MM.1S (cell line): ENCODE measurements around the gene HELZ.
"Not testable (repeated sequence)": the region's sequence is repeated elsewhere in the genome, so short reads cannot be mapped to it uniquely, and the experiment has no call there.

Experiments used
- DNase-seq: peaks from one replicate; pipeline ENCODE4 v3.0.0-alpha.2; 2015
- H2AFZ ChIP-seq: fragments of 300-600 bp; sonication (generic); 2 replicates; pipeline ENCODE4 v1.6.0; 2016; ENCODE audit warnings: antibody characterized with exemption, low read length
- H3F3A ChIP-seq: fragments of 300-600 bp; sonication (generic); 2 replicates; pipeline ENCODE4 v1.6.1; 2016; ENCODE audit warnings: mild to moderate bottlenecking, antibody characterized with exemption, low read length, moderate library complexity, mixed read lengths; ENCODE audit not compliant: insufficient read depth
- H3K27ac ChIP-seq: fragments of 300-600 bp; sonication (generic); 2 replicates; pipeline ENCODE4 v1.5.1; 2016; ENCODE audit warnings: mild to moderate bottlenecking, low read length
- H3K27me3 ChIP-seq: fragments of 300-600 bp; sonication (generic); replicated peaks from 2 replicates; pipeline ENCODE4 v1.6.0; 2016; ENCODE audit warnings: low read length; ENCODE audit not compliant: insufficient read depth
- H3K36me3 ChIP-seq: fragments of 300-600 bp; sonication (generic); replicated peaks from 2 replicates; pipeline ENCODE4 v1.6.1; 2016; ENCODE audit warnings: mild to moderate bottlenecking, low read length, mixed read lengths; ENCODE audit not compliant: insufficient read depth
- H3K4me1 ChIP-seq: fragments of 300-600 bp; sonication (generic); 2 replicates; pipeline ENCODE4 v1.6.1; 2016; ENCODE audit warnings: low read length, mixed read lengths
- H3K4me2 ChIP-seq: fragments of 300-600 bp; sonication (generic); 2 replicates; pipeline ENCODE4 v1.6.0; 2016; ENCODE audit warnings: low read depth, low read length
- H3K4me3 ChIP-seq: fragments of 300-600 bp; sonication (generic); 2 replicates; pipeline ENCODE4 v1.5.1; 2016; ENCODE audit warnings: low read length, mixed read lengths
- H3K79me2 ChIP-seq: fragments of 300-600 bp; sonication (generic); 2 replicates; pipeline ENCODE4 v1.6.1; 2016; ENCODE audit warnings: mixed run types, low read length, mixed read lengths
- H3K9ac ChIP-seq: fragments of 300-600 bp; sonication (generic); 2 replicates; pipeline ENCODE4 v1.6.1; 2016; ENCODE audit warnings: low read length, mixed read lengths
- H3K9me2 ChIP-seq: fragments of 300-600 bp; sonication (generic); replicated peaks from 2 replicates; pipeline ENCODE4 v1.6.1; 2016; ENCODE audit warnings: mild to moderate bottlenecking, low read length, mixed read lengths; ENCODE audit not compliant: insufficient read depth
- H3K9me3 ChIP-seq: fragments of 300-600 bp; sonication (generic); replicated peaks from 2 replicates; pipeline ENCODE4 v1.6.1; 2016; ENCODE audit warnings: mild to moderate bottlenecking, low read length, mixed read lengths; ENCODE audit not compliant: insufficient read depth
- H4K20me1 ChIP-seq: fragments of 300-600 bp; sonication (generic); 2 replicates; pipeline ENCODE4 v1.6.1; 2016; ENCODE audit warnings: mild to moderate bottlenecking, low read length, moderate library complexity, mixed read lengths; ENCODE audit not compliant: insufficient read depth
- CTCF ChIP-seq: fragments of 300-600 bp; sonication (generic); IDR thresholded peaks from 2 replicates; pipeline ENCODE4 v1.5.1; 2016; ENCODE audit warnings: antibody characterized with exemption, low read length, mixed read lengths
- EZH2 ChIP-seq: fragments of 300-600 bp; sonication (generic); optimal IDR thresholded peaks from 2 replicates; pipeline ENCODE3; 2017; ENCODE audit warnings: low read depth, mild to moderate bottlenecking, antibody characterized with exemption, low read length, mixed read lengths
- EZH2phosphoT487 ChIP-seq: fragments of 300-600 bp; sonication (generic); IDR thresholded peaks from 2 replicates; pipeline ENCODE4 v1.6.1; 2018; ENCODE audit warnings: antibody characterized with exemption, low read length

HELZ gene

GRCh38 chr17:67041941-67042899, 202.8 kb downstream of the HELZ start:
- H3K9me3 ChIP-seq = no peaks in the 10 kb centered on the region
- no peak for DNase-seq
- H3K4me3 ChIP-seq = no peak overlapping the region
- TF ChIP-seq EZH2 = no peak
- TF ChIP-seq EZH2phosphoT487 = no peak
- TF ChIP-seq CTCF = no peak
- H4K20me1 ChIP-seq = no peaks in the 10 kb centered on the region
- no peak overlapping the region for H3K9ac ChIP-seq
- no peaks in the 10 kb centered on the region for H3F3A ChIP-seq
- H2AFZ ChIP-seq = no peak overlapping the region
- H3K79me2 ChIP-seq = no peaks in the 10 kb centered on the region
- H3K4me2 ChIP-seq = no peak overlapping the region
- no peaks in the 10 kb centered on the region for H3K4me1 ChIP-seq
- H3K27ac ChIP-seq = no peak overlapping the region
- no peaks in the 10 kb centered on the region for H3K27me3 ChIP-seq
- no peaks in the 10 kb centered on the region for H3K9me2 ChIP-seq
- no peaks in the 10 kb centered on the region for H3K36me3 ChIP-seq

- Histone ChIP-seq H3K27ac (no peak overlapping the region), H3K36me3 (no peaks in the 10 kb centered on the region), H3K79me2 (no peaks in the 10 kb centered on the region), H3K27me3 (no peaks in the 10 kb centered on the region), H3K9ac (no peak overlapping the region), H3K9me2 (no peaks in the 10 kb centered on the region), H3K4me3 (no peak overlapping the region), H3F3A (no peaks in the 10 kb centered on the region), H3K4me2 (no peak overlapping the region), H3K9me3 (no peaks in the 10 kb centered on the region), H4K20me1 (no peaks in the 10 kb centered on the region), H2AFZ (no peak overlapping the region), H3K4me1 (no peaks in the 10 kb centered on the region)
- no peak for TF ChIP-seq CTCF
- TF ChIP-seq EZH2phosphoT487 = no peak
- no peak for TF ChIP-seq EZH2
- DNase-seq = no peak
Observed at GRCh38 chr17:67041531-67041930, 203.5 kb downstream of the HELZ start.

GRCh38 chr17:67041119-67041518, 203.9 kb downstream of the HELZ start:
- H3K4me3 ChIP-seq = not testable (repeated sequence)

GRCh38 chr17:67040652-67041051, 204.3 kb downstream of the HELZ start:
- TF ChIP-seq CTCF (no peak), EZH2phosphoT487 (no peak), EZH2 (no peak)
- DNase-seq = no peak
- H4K20me1 ChIP-seq = no peaks in the 10 kb centered on the region
- no peak overlapping the region for H3K27ac ChIP-seq
- H3K27me3 ChIP-seq = no peaks in the 10 kb centered on the region
- no peak overlapping the region for H2AFZ ChIP-seq
- H3K9ac ChIP-seq = no peak overlapping the region
- no peaks in the 10 kb centered on the region for H3K4me1 ChIP-seq
- no peak overlapping the region for H3K4me2 ChIP-seq
- no peaks in the 10 kb centered on the region for H3F3A ChIP-seq
- H3K9me3 ChIP-seq = no peaks in the 10 kb centered on the region
- no peaks in the 10 kb centered on the region for H3K79me2 ChIP-seq
- H3K9me2 ChIP-seq = no peaks in the 10 kb centered on the region
- no peaks in the 10 kb centered on the region for H3K36me3 ChIP-seq
- H3K4me3 ChIP-seq = no peak overlapping the region

More at GRCh38 chr17:67041119-67041518, 203.9 kb downstream of the HELZ start:
- H3K9me3 ChIP-seq, H3F3A ChIP-seq, H4K20me1 ChIP-seq, H3K79me2 ChIP-seq, H3K4me2 ChIP-seq, DNase-seq, H3K27me3 ChIP-seq, H2AFZ ChIP-seq, H3K9me2 ChIP-seq, H3K9ac ChIP-seq, H3K4me1 ChIP-seq, H3K27ac ChIP-seq, H3K36me3 ChIP-seq: not testable (repeated sequence)
